ENCODE measurements around the gene ENTPD2.

ENTPD2 gene

DNA sequence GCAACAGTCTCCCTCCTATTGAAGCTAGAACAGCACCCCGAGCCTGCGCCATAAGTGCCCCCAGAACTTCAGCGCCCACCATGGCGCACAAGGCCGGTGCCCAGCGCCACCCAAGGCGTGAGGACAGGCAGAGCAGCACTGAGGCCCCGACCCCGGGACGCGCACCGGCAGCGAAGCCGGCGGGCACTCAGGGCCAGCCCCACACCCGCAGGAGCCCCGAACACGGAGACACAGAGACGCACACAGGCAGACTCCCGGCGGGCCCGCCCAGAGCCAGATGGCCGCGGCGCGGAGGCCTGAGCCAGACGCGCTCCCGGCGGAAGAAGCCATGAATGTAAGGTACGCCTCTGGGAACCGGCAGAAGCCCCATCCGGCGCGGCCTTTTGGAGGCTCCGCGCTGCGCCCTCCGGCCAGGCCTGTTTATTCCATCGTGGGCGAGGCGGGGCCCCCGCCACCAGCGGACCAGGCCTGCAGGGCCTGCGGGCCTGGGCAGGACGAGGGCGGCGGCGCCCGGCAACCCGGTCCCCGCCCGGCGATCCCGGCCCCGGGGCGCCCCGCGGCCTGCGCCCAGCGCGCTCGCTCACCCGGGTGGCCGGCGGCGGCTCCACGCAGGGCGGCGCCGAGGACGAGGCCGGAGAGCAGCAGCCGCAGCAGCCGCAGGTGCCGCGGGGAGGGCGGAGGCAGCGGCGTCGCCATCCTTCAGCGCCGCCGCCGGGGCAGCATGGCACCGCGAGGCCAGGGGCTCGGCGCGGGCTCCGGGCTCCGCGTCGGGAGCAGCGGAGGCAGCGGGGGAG lies 8.4 kb downstream of the ENTPD2 start:
- no peak for DNase-seq (ENCODE audit: low spot score)
- TF ChIP-seq CTCF (IDR thresholded peaks at IDR 0.05; ENCODE audit: borderline replicate concordance, control extremely low read depth, extremely low read depth, insufficient read depth, missing control alignments), result no peak
- in situ Hi-C loops (cut with MboI; ENCODE audit: low sequenced_read_pairs, unreplicated experiment), result no loop called here

DNA sequence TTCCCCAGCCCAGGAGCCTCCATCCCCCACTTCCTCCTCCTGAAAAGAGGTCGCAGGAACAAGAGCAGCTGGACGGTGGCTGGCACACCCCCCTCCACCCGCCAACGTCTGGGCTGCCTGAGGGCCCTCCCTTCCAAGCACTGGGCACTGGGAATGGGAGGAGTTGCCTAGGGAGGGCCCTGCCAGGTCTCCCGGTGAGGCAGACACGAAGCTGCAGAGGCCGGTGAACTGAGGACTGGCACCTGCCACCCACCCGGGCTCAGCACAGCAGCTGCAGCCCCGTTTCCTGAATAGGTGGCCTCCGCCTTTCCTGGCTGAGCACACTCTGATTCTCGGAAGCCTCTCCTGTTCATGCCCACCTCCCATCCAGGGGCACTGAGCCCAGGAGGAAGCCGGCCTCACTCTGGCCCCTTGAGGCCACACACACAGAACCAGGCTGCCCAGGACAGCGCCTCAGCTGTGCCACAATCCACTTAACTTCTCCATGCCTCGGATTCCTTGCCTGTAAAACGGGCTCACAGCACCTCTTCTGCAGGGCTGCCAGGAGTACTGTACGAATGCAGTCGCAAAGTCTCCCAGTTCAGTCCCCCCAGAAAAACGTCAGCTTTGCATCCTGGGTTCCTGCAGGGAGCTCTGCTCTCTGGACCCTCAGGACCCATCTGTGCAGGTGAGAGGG lies 9.2 kb downstream of the ENTPD2 start:
- in situ Hi-C loops (cut with MboI; ENCODE audit: low sequenced_read_pairs, unreplicated experiment), result no loop called here
- DNase-seq (ENCODE audit: low spot score), result no peak
- TF ChIP-seq CTCF (IDR thresholded peaks at IDR 0.05; ENCODE audit: borderline replicate concordance, control extremely low read depth, extremely low read depth, insufficient read depth, missing control alignments), result no peak

GRCh38 chr9:137044037-137044436 lies 9.8 kb downstream of the ENTPD2 start:
- no peak for TF ChIP-seq CTCF (IDR thresholded peaks at IDR 0.05; ENCODE audit: borderline replicate concordance, control extremely low read depth, extremely low read depth, insufficient read depth, missing control alignments)
- no peak for DNase-seq (ENCODE audit: low spot score)
- in situ Hi-C loops (cut with MboI; ENCODE audit: low sequenced_read_pairs, unreplicated experiment), result no loop called here

GRCh38 chr9:137042751-137043727 lies 10.8 kb downstream of the ENTPD2 start:
- in situ Hi-C loops (cut with MboI; ENCODE audit: low sequenced_read_pairs, unreplicated experiment), result no loop called here
- no peak for DNase-seq (ENCODE audit: low spot score)
- no peak for TF ChIP-seq CTCF (IDR thresholded peaks at IDR 0.05; ENCODE audit: borderline replicate concordance, control extremely low read depth, extremely low read depth, insufficient read depth, missing control alignments)

GRCh38 chr9:137041124-137041523 lies 12.7 kb downstream of the ENTPD2 start:
- in situ Hi-C loops (cut with MboI; ENCODE audit: low sequenced_read_pairs, unreplicated experiment), result no loop called here
- TF ChIP-seq CTCF (IDR thresholded peaks at IDR 0.05; ENCODE audit: borderline replicate concordance, control extremely low read depth, extremely low read depth, insufficient read depth, missing control alignments), result no peak
- no peak for DNase-seq (ENCODE audit: low spot score)

DNA sequence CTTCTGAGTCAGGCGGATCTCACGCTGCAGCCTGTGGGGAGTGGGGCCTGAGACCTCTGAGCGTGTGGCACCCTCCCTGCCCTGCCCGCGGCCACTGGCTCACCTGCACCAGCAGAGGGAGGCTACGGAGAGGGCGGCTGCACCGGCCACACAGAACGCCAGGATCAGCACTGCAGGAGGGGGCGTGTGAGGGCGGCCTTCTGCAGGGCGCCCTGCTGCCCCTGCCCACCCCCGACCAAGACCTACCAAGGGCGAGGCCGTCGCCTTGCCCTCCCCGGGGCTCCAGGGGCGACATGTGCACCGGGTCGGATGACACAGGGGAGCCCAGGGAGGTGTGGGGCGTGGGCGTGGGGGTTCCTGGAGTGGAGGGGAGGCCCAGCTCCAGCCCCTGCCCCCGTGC lies 13.3 kb downstream of the ENTPD2 start:
- in situ Hi-C loops (cut with MboI; ENCODE audit: low sequenced_read_pairs, unreplicated experiment), result no loop called here
- no peak for DNase-seq (ENCODE audit: low spot score)
- TF ChIP-seq CTCF (IDR thresholded peaks at IDR 0.05; ENCODE audit: borderline replicate concordance, control extremely low read depth, extremely low read depth, insufficient read depth, missing control alignments), result no peak

Data from GM13976 (cell line).